GM21576 (cell line): Measurements from ENCODE around the gene SMKR1.
"Not testable (repeated sequence)": the region's sequence is repeated elsewhere in the genome, so short reads cannot be mapped to it uniquely, and the experiment has no call there.

Source experiments
- ATAC-seq: cut with Tn5 transposase; IDR thresholded peaks from one replicate; pipeline ENCODE4 v1.9.1; 2021; ENCODE audit warnings: mild to moderate bottlenecking, moderate library complexity; ENCODE audit not compliant: unreplicated experiment

SMKR1 gene

GRCh38 chr7:129524405-129524804 is 22.1 kb downstream of the SMKR1 start:
- ATAC-seq = not testable (repeated sequence)

- no peak for ATAC-seq
Observed at GRCh38 chr7:129525225-129525862, 23.0 kb downstream of the SMKR1 start.

GRCh38 chr7:129529643-129530042 is 27.3 kb downstream of the SMKR1 start:
- no peak for ATAC-seq

- no peak for ATAC-seq
Observed at GRCh38 chr7:129530795-129531391, 28.6 kb downstream of the SMKR1 start.

GRCh38 chr7:129531721-129532120 is 29.4 kb downstream of the SMKR1 start:
- no peak for ATAC-seq

- no peak for ATAC-seq
Observed at GRCh38 chr7:129532375-129532774, 30.0 kb downstream of the SMKR1 start.

GRCh38 chr7:129534558-129535274 is 32.4 kb downstream of the SMKR1 start:
- ATAC-seq = not testable (repeated sequence)

GRCh38 chr7:129535896-129536295 is 33.6 kb downstream of the SMKR1 start:
- ATAC-seq = no peak

- ATAC-seq = no peak
Observed at GRCh38 chr7:129536323-129536722, 34.0 kb downstream of the SMKR1 start.

- no peak for ATAC-seq
Observed at GRCh38 chr7:129538790-129539189, 36.5 kb downstream of the SMKR1 start.

- no peak for ATAC-seq
Observed at GRCh38 chr7:129540340-129540739, 38.0 kb downstream of the SMKR1 start.

GRCh38 chr7:129544700-129545099 is 42.4 kb downstream of the SMKR1 start:
- no peak for ATAC-seq

- ATAC-seq = no peak
Observed at GRCh38 chr7:129550693-129551360, 48.5 kb downstream of the SMKR1 start.

- ATAC-seq = no peak
Observed at GRCh38 chr7:129553899-129554461, 51.6 kb downstream of the SMKR1 start.

GRCh38 chr7:129556607-129557133 is 54.3 kb downstream of the SMKR1 start:
- no peak for ATAC-seq

- ATAC-seq = no peak
Observed at GRCh38 chr7:129557686-129558481, 55.6 kb downstream of the SMKR1 start.

- ATAC-seq = no peak
Observed at GRCh38 chr7:129559564-129559963, 57.2 kb downstream of the SMKR1 start.

GRCh38 chr7:129560831-129561230 is 58.5 kb downstream of the SMKR1 start:
- no peak for ATAC-seq

GRCh38 chr7:129561677-129562359 is 59.5 kb downstream of the SMKR1 start:
- no peak for ATAC-seq
